22Rv1 (cell line): ENCODE results near the gene ARPC2.

Source experiments
- ZFX ChIP-seq: fragments of 450-650 bp; IDR thresholded peaks from 2 replicates; pipeline ENCODE4 v1.6.1; 2017; ENCODE audit warnings: antibody characterized with exemption, borderline replicate concordance
- TF ChIP-seq, protein P1 (sequence below): fragments of 450-650 bp; IDR thresholded peaks from 2 replicates; pipeline ENCODE4 v1.5.1; 2017; ENCODE audit warnings: mild to moderate bottlenecking

DNA sequence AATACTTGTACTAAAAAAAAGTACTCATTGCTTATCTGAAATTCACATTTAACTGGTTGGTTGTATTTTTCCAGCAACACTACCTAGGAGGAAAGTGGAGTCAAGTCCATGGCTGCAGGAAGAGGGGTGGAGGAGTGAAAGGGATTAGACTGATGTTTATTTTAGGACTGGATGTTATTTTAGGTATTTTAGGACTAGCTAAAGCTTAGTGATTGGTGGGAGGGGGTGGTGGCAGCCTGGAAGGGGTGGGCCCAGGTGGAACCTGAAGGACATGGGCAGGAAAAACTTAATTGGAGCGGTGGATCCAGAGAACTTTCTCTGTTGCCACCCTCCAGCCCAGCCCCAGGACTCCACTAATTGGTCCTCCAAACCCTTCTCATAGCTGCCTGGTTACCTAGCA lies 79.2 kb downstream of the ARPC2 start:
- TF ChIP-seq ZFX = no peak
- TF ChIP-seq, protein P1, sequence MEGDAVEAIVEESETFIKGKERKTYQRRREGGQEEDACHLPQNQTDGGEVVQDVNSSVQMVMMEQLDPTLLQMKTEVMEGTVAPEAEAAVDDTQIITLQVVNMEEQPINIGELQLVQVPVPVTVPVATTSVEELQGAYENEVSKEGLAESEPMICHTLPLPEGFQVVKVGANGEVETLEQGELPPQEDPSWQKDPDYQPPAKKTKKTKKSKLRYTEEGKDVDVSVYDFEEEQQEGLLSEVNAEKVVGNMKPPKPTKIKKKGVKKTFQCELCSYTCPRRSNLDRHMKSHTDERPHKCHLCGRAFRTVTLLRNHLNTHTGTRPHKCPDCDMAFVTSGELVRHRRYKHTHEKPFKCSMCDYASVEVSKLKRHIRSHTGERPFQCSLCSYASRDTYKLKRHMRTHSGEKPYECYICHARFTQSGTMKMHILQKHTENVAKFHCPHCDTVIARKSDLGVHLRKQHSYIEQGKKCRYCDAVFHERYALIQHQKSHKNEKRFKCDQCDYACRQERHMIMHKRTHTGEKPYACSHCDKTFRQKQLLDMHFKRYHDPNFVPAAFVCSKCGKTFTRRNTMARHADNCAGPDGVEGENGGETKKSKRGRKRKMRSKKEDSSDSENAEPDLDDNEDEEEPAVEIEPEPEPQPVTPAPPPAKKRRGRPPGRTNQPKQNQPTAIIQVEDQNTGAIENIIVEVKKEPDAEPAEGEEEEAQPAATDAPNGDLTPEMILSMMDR = no peak
